ENCODE data around the gene CLN6.

DNA sequence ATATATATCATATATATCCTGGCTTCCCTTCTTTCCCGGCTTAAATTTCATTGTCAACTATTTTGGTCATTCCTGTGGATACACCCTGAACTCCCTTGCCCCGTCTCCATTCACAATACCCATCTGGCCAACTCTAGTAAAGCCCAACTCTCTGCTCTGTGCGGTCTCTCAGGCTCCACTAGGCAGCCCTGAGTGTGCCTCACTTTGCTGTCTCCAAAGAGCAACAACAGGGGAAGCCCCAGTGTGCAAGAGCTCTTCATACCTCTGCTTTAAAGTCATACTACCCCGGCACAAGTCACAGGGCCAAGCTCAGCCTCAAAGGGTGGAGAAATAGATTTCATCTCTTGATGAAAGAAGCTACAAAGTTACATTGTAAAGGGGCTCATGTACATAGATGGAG lies 29.2 kb upstream of the CLN6 start:
- no peak for TF ChIP-seq SUZ12 (IDR thresholded peaks at IDR 0.05; ENCODE audit: extremely low read depth, insufficient read depth, insufficient read length)
- TF ChIP-seq YY1 (IDR thresholded peaks at IDR 0.05; ENCODE audit: insufficient read depth, insufficient read length): no peak
